RWPE1 (cell line): ENCODE measurements around the gene WNT3A.

Experiments
- CTCF ChIA-PET: fragments of 350-600 bp; sonication (Branson Sonifier 250); formaldehyde crosslinking; extraction: SDS; loops from one replicate; lab custom pipeline; 2021; lab: Yijun Ruan, JAX
- POLR2A ChIA-PET: fragments of 400-600 bp; formaldehyde crosslinking; extraction: SDS; loops from one replicate; lab custom pipeline; 2020; ENCODE audit warnings: antibody characterized with exemption; ENCODE audit not compliant: low non-redundant PET; lab: Yijun Ruan, JAX
- DNase-seq: peaks from one replicate; pipeline ENCODE4 v3.0.0; 2012; ENCODE audit warnings: low spot score
- H3K27ac ChIP-seq: fragments of 450-650 bp; 2 replicates; pipeline ENCODE4 v1.5.1; 2017
- CTCF ChIP-seq: fragments of 450-650 bp; conservative IDR thresholded peaks from 2 replicates; pipeline ENCODE4 v1.5.1; 2017; ENCODE audit warnings: low read depth, mild to moderate bottlenecking

The WNT3A gene

DNA sequence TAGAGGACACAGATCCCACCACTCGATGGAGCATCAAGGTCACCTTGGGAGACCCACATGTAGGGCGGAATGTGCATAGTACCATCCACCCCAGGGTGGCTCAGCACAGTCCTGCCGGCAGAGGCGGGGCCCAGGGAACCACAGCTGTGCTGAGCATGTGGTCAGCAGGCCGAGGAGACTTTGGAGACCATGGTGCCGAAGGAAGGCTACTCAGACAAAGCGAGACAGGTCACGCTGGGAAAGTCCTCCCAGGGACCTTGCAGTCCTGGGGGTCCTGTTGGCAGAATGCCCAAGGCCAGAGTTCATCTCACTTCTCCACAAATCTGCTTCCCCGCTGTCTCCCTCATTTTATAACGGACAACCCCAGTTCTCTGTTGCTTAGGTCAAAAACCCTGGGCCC lies 22.5 kb downstream of the WNT3A start:
- no peak for TF ChIP-seq CTCF
- ChIA-PET POLR2A (no interaction called here), CTCF (no interaction called here)
- DNase-seq = no peak
- no peak overlapping the region for H3K27ac ChIP-seq

DNA sequence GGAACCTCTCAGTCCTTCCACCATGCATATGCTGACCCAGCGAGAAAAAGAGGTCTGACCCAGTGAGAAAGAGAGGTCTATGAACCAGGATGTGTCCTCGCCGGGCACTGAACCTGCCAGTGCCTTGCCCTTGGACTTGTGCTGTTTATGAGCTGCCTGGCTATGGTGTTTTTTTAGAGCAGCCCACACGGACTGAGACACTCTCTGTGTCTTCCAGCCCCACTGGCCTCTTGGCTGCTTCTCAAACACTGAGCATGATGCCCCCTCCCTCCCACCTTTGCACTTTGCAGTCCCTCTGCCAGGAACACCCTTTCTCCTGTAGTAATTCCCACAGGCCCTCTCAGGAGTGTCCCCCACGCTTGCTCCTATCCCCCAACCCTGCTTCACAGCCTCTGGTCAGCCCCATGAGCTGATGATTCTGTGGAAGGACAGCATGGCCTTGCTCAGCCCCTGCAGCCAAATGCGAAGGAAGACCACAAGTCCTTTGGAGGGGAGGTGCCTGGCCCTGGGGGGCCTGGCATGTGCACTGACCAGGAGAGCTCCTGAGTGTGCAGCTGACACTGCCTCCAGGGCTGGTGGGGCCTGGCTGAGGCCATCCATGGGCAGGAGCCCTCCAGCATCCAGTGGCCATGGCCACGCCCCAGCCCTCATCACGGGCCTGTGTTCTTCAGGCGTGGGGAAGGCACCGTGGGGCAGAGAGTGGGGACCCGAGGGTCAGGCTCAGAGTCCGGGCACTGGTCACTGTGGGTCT lies 23.8 kb downstream of the WNT3A start:
- H3K27ac ChIP-seq = no peak overlapping the region
- CTCF ChIA-PET = interaction anchor here (0.5 to 1.3 kb wide), 2 partner anchors 15 to 26 kb away, joined by 3 read pairs; no protein-coding TSS in a partner anchor
- no peak for DNase-seq
- TF ChIP-seq CTCF = no peak
- POLR2A ChIA-PET = no interaction called here

GRCh38 chr1:228031276-228031995 lies 24.6 kb downstream of the WNT3A start:
- no peak overlapping the region for H3K27ac ChIP-seq
- POLR2A ChIA-PET = no interaction called here
- DNase-seq = no peak
- no peak for TF ChIP-seq CTCF
- CTCF ChIA-PET = interaction anchor here (0.5 to 1.3 kb wide), 3 partner anchors 14 to 91 kb away, joined by 3 to 4 read pairs (median 3); no protein-coding TSS in a partner anchor

- DNase-seq = no peak
Measured at GRCh38 chr1:228032041-228032440, 25.2 kb downstream of the WNT3A start.

GRCh38 chr1:228033376-228033775 lies 26.6 kb downstream of the WNT3A start:
- CTCF ChIA-PET = no interaction called here
- TF ChIP-seq CTCF = no peak
- POLR2A ChIA-PET = no interaction called here
- H3K27ac ChIP-seq = no peak overlapping the region
- DNase-seq = no peak

More at GRCh38 chr1:228032041-228032440, 25.2 kb downstream of the WNT3A start:
- no peak overlapping the region for H3K27ac ChIP-seq
- no peak for TF ChIP-seq CTCF
- ChIA-PET POLR2A (no interaction called here), CTCF (interaction anchor here (0.7 kb wide), 1 partner anchor 90 kb away, joined by 4 read pairs; no protein-coding TSS in a partner anchor)

GRCh38 chr1:228034954-228035837 lies 28.4 kb downstream of the WNT3A start:
- CTCF ChIA-PET = no interaction called here
- TF ChIP-seq CTCF = no peak
- POLR2A ChIA-PET = no interaction called here
- DNase-seq = no peak
- no peak overlapping the region for H3K27ac ChIP-seq
